WTC11 (cell line): ENCODE measurements around the gene ZNF787. TPM values are rescaled to one million over a fixed set of nuclear protein-coding genes. Genes with fewer than 3 reads are reported as not detected.

Experiments used
- ATAC-seq: fragments of 200-7000 bp; cut with Tn5 transposase; 2 replicates; pipeline ENCODE4 v1.10.0; 2021; ENCODE audit warnings: mild to moderate bottlenecking, moderate library complexity
- CTCF ChIA-PET: fragments of 300-600 bp; sonication (Branson Sonifier 250); formaldehyde crosslinking; loops from one replicate; lab custom pipeline; 2021; ENCODE audit warnings: antibody characterized with exemption; lab: Charles Lee
- POLR2A ChIA-PET: fragments of 350-600 bp; sonication (Branson Sonifier 250); formaldehyde crosslinking; loops from one replicate; lab custom pipeline; 2021; ENCODE audit warnings: antibody characterized with exemption; lab: Charles Lee
- DNase-seq: peaks from one replicate; pipeline ENCODE4 v3.0.0; 2021; ENCODE audit warnings: low spot score
- H3K27ac Mint-ChIP-seq: 2 replicates; pipeline ENCODE4 v1.8.0; 2021; ENCODE audit warnings: mixed read lengths
- H3K27me3 Mint-ChIP-seq: 2 replicates; pipeline ENCODE4 v1.8.0; 2021; ENCODE audit warnings: low read depth, mild to moderate bottlenecking, moderate library complexity, mixed read lengths
- H3K36me3 Mint-ChIP-seq: 2 replicates; pipeline ENCODE4 v1.8.0; 2021; ENCODE audit warnings: mixed read lengths
- H3K4me1 Mint-ChIP-seq: 2 replicates; pipeline ENCODE4 v1.8.0; 2022; ENCODE audit warnings: mixed read lengths
- H3K4me3 Mint-ChIP-seq: 2 replicates; pipeline ENCODE4 v1.8.0; 2021; ENCODE audit warnings: mild to moderate bottlenecking, moderate library complexity, mixed read lengths
- H3K9me3 Mint-ChIP-seq: 2 replicates; pipeline ENCODE4 v1.8.0; 2021; ENCODE audit warnings: mixed read lengths
- CBFB ChIP-seq: sonication (generic); formaldehyde crosslinking; IDR thresholded peaks from 2 replicates; pipeline ENCODE4 v1.8.1; 2022; ENCODE audit warnings: mild to moderate bottlenecking, low read depth, missing genetic modification reagents
- ELF4 ChIP-seq: sonication (generic); formaldehyde crosslinking; IDR thresholded peaks from 2 replicates; pipeline ENCODE4 v1.8.1; 2022; ENCODE audit warnings: low read depth, mild to moderate bottlenecking, moderate library complexity, missing genetic modification reagents
- JUN ChIP-seq: sonication (generic); formaldehyde crosslinking; IDR thresholded peaks from 2 replicates; pipeline ENCODE4 v1.8.0; 2023; ENCODE audit warnings: mild to moderate bottlenecking, missing genetic modification reagents
- MYBL2 ChIP-seq: sonication (generic); formaldehyde crosslinking; IDR thresholded peaks from 2 replicates; pipeline ENCODE4 v1.8.1; 2023; ENCODE audit warnings: mild to moderate bottlenecking, moderate library complexity, missing genetic modification reagents
- TEAD1 ChIP-seq: sonication (generic); formaldehyde crosslinking; IDR thresholded peaks from 2 replicates; pipeline ENCODE4 v1.8.0; 2022; ENCODE audit warnings: mild to moderate bottlenecking, missing genetic modification reagents
- TP53 ChIP-seq: sonication (generic); formaldehyde crosslinking; IDR thresholded peaks from 2 replicates; pipeline ENCODE4 v1.8.1; 2023; ENCODE audit warnings: mild to moderate bottlenecking, missing genetic modification reagents
- ZNF138 ChIP-seq: sonication (generic); formaldehyde crosslinking; conservative IDR thresholded peaks from 2 replicates; pipeline ENCODE4 v1.8.1; 2022; ENCODE audit warnings: mild to moderate bottlenecking, moderate library complexity, missing genetic modification reagents
- total RNA-seq: library from RNA; stranded (reverse); gene quantifications from 3 replicates; pipeline ENCODE4 v1.2.3, GENCODE V29; 2021
- TF ChIP-seq, protein P1 (sequence below): sonication (generic); formaldehyde crosslinking; IDR thresholded peaks from 2 replicates; pipeline ENCODE4 v1.8.1; 2023; ENCODE audit warnings: mild to moderate bottlenecking, missing genetic modification reagents
- TF ChIP-seq, protein P2 (sequence below): fragments of 250-450 bp; sonication (Bioruptor Pico); IDR thresholded peaks from 2 replicates; pipeline ENCODE4 v1.8.0; 2021; ENCODE audit warnings: mild to moderate bottlenecking
- TF ChIP-seq, protein P3 (sequence below): sonication (generic); formaldehyde crosslinking; IDR thresholded peaks from 2 replicates; pipeline ENCODE4 v1.8.0; 2023; ENCODE audit warnings: mild to moderate bottlenecking, missing genetic modification reagents
- TF ChIP-seq, protein P4 (sequence below): fragments of 200-600 bp; IDR thresholded peaks from 2 replicates; pipeline ENCODE4 v1.8.0; 2022; ENCODE audit warnings: antibody characterized with exemption
- TF ChIP-seq, protein P5 (sequence below): fragments of 250-450 bp; sonication (Bioruptor Pico); IDR thresholded peaks from 2 replicates; pipeline ENCODE4 v1.9.0; 2021; ENCODE audit warnings: mild to moderate bottlenecking
- TF ChIP-seq, protein P6 (sequence below): sonication (generic); formaldehyde crosslinking; IDR thresholded peaks from 2 replicates; pipeline ENCODE4 v1.8.1; 2022; ENCODE audit warnings: mild to moderate bottlenecking, moderate library complexity, missing genetic modification reagents
- TF ChIP-seq, protein P7 (sequence below): sonication (generic); formaldehyde crosslinking; IDR thresholded peaks from 2 replicates; pipeline ENCODE4 v1.8.1; 2022; ENCODE audit warnings: mild to moderate bottlenecking, missing genetic modification reagents, moderate library complexity, borderline replicate concordance
- TF ChIP-seq, protein P8 (sequence below): sonication (generic); formaldehyde crosslinking; IDR thresholded peaks from 2 replicates; pipeline ENCODE4 v1.8.0; 2022; ENCODE audit warnings: missing genetic modification reagents

ZNF787 gene
- total RNA-seq, 1 experiment from 2014 or later, result 62.9 TPM

DNA sequence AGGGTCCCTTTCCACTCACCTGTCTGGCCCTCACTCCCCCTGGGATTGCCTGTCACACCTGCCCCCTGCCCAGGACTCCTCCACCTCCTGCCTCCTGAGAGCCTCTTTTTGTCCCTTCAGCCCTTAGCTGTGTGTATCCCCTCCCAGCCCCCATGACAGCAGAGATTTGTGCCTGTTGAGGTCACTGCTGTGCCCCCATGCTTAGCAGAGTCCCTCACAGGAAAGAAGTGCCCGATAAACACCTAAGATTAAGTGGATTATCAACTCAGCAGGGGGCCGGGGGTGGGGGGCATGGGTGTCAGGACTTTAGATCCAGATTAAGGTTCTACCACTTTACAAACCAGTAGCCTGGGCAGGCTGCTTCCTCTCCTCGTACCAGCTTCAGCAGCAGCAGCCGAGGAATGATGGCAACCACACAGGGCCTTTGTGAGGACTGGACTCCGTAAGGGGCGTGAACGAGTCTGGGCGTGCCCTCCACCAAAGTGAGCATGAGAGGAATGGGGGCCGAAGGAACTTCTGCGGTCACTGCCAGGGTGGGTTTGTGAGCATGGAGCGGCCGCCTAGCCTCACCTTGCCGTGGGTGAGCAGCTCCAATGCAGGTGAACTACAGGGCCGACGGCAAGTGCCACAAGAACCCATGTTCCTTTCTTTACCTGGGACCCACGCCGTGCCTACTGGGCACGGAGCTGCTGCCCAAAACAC is 36.1 kb downstream of the ZNF787 start (continued):
- TF ChIP-seq, protein P1, sequence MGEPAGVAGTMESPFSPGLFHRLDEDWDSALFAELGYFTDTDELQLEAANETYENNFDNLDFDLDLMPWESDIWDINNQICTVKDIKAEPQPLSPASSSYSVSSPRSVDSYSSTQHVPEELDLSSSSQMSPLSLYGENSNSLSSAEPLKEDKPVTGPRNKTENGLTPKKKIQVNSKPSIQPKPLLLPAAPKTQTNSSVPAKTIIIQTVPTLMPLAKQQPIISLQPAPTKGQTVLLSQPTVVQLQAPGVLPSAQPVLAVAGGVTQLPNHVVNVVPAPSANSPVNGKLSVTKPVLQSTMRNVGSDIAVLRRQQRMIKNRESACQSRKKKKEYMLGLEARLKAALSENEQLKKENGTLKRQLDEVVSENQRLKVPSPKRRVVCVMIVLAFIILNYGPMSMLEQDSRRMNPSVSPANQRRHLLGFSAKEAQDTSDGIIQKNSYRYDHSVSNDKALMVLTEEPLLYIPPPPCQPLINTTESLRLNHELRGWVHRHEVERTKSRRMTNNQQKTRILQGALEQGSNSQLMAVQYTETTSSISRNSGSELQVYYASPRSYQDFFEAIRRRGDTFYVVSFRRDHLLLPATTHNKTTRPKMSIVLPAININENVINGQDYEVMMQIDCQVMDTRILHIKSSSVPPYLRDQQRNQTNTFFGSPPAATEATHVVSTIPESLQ, result no peak
- TF ChIP-seq, protein P2, sequence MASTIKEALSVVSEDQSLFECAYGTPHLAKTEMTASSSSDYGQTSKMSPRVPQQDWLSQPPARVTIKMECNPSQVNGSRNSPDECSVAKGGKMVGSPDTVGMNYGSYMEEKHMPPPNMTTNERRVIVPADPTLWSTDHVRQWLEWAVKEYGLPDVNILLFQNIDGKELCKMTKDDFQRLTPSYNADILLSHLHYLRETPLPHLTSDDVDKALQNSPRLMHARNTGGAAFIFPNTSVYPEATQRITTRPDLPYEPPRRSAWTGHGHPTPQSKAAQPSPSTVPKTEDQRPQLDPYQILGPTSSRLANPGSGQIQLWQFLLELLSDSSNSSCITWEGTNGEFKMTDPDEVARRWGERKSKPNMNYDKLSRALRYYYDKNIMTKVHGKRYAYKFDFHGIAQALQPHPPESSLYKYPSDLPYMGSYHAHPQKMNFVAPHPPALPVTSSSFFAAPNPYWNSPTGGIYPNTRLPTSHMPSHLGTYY, result no peak
- TF ChIP-seq, all 79 proteins: peak for 0

DNA sequence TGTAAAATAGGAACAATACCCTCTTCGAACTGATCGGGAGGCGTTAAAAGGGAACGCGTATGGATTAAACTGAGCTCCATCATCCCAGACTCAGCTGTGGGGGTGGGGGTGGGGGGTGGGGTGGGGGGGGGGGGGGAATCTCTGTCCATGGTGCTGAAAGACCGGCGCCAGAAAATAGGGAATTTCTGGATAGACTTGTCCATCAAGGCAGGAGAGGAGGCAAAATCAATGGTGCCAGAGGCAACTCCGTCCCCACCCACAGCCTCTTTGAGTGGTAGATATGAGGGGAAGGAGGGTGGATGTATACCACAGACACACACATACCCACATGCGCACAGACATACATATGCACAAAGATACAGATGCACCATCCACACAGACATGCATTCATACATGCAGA is 37.4 kb downstream of the ZNF787 start:
- no peak for ATAC-seq
- no peak overlapping the region for H3K4me3 Mint-ChIP-seq
- H3K27ac Mint-ChIP-seq, result peak overlapping the region; percentile 63; the same call in 1 of the 2 replicates
- no peaks in the 10 kb centered on the region for H3K9me3 Mint-ChIP-seq
- CTCF ChIA-PET, result interaction anchor here (0.6 to 1.3 kb wide), 5 partner anchors 21 to 1181 kb away, joined by 3 to 4 read pairs (median 3); no protein-coding TSS in a partner anchor
- no peaks in the 10 kb centered on the region for H3K36me3 Mint-ChIP-seq
- DNase-seq, result no peak
- H3K4me1 Mint-ChIP-seq, result peaks cover 30% of the 10 kb centered on the region
- POLR2A ChIA-PET, result interaction anchor here (0.6 kb wide), 1 partner anchor 37 kb away, joined by 3 read pairs; the partner anchor contains the start of gene ZNF787
- peaks cover 8% of the 10 kb centered on the region; the same call in 1 of the 2 replicates for H3K27me3 Mint-ChIP-seq
- TF ChIP-seq, protein P3, sequence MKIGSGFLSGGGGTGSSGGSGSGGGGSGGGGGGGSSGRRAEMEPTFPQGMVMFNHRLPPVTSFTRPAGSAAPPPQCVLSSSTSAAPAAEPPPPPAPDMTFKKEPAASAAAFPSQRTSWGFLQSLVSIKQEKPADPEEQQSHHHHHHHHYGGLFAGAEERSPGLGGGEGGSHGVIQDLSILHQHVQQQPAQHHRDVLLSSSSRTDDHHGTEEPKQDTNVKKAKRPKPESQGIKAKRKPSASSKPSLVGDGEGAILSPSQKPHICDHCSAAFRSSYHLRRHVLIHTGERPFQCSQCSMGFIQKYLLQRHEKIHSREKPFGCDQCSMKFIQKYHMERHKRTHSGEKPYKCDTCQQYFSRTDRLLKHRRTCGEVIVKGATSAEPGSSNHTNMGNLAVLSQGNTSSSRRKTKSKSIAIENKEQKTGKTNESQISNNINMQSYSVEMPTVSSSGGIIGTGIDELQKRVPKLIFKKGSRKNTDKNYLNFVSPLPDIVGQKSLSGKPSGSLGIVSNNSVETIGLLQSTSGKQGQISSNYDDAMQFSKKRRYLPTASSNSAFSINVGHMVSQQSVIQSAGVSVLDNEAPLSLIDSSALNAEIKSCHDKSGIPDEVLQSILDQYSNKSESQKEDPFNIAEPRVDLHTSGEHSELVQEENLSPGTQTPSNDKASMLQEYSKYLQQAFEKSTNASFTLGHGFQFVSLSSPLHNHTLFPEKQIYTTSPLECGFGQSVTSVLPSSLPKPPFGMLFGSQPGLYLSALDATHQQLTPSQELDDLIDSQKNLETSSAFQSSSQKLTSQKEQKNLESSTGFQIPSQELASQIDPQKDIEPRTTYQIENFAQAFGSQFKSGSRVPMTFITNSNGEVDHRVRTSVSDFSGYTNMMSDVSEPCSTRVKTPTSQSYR, result no peak
- TF ChIP-seq TP53 (no peak), MYBL2 (CRISPR knock-in tag) (no peak), ELF4 (no peak), CBFB (CRISPR knock-in tag) (no peak), TEAD1 (no peak), JUN (CRISPR knock-in tag) (no peak), ZNF138 (CRISPR knock-in tag) (no peak)
- TF ChIP-seq, protein P4, sequence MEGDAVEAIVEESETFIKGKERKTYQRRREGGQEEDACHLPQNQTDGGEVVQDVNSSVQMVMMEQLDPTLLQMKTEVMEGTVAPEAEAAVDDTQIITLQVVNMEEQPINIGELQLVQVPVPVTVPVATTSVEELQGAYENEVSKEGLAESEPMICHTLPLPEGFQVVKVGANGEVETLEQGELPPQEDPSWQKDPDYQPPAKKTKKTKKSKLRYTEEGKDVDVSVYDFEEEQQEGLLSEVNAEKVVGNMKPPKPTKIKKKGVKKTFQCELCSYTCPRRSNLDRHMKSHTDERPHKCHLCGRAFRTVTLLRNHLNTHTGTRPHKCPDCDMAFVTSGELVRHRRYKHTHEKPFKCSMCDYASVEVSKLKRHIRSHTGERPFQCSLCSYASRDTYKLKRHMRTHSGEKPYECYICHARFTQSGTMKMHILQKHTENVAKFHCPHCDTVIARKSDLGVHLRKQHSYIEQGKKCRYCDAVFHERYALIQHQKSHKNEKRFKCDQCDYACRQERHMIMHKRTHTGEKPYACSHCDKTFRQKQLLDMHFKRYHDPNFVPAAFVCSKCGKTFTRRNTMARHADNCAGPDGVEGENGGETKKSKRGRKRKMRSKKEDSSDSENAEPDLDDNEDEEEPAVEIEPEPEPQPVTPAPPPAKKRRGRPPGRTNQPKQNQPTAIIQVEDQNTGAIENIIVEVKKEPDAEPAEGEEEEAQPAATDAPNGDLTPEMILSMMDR, result no peak
- TF ChIP-seq, protein P5, sequence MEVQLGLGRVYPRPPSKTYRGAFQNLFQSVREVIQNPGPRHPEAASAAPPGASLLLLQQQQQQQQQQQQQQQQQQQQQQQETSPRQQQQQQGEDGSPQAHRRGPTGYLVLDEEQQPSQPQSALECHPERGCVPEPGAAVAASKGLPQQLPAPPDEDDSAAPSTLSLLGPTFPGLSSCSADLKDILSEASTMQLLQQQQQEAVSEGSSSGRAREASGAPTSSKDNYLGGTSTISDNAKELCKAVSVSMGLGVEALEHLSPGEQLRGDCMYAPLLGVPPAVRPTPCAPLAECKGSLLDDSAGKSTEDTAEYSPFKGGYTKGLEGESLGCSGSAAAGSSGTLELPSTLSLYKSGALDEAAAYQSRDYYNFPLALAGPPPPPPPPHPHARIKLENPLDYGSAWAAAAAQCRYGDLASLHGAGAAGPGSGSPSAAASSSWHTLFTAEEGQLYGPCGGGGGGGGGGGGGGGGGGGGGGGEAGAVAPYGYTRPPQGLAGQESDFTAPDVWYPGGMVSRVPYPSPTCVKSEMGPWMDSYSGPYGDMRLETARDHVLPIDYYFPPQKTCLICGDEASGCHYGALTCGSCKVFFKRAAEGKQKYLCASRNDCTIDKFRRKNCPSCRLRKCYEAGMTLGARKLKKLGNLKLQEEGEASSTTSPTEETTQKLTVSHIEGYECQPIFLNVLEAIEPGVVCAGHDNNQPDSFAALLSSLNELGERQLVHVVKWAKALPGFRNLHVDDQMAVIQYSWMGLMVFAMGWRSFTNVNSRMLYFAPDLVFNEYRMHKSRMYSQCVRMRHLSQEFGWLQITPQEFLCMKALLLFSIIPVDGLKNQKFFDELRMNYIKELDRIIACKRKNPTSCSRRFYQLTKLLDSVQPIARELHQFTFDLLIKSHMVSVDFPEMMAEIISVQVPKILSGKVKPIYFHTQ (CRISPR knock-in tag), result no peak
- TF ChIP-seq, protein P1, result no peak
- TF ChIP-seq, protein P6, sequence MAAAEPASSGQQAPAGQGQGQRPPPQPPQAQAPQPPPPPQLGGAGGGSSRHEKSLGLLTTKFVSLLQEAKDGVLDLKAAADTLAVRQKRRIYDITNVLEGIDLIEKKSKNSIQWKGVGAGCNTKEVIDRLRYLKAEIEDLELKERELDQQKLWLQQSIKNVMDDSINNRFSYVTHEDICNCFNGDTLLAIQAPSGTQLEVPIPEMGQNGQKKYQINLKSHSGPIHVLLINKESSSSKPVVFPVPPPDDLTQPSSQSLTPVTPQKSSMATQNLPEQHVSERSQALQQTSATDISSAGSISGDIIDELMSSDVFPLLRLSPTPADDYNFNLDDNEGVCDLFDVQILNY (CRISPR knock-in tag), result no peak
- TF ChIP-seq, protein P7, sequence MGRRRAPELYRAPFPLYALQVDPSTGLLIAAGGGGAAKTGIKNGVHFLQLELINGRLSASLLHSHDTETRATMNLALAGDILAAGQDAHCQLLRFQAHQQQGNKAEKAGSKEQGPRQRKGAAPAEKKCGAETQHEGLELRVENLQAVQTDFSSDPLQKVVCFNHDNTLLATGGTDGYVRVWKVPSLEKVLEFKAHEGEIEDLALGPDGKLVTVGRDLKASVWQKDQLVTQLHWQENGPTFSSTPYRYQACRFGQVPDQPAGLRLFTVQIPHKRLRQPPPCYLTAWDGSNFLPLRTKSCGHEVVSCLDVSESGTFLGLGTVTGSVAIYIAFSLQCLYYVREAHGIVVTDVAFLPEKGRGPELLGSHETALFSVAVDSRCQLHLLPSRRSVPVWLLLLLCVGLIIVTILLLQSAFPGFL, result no peak
- TF ChIP-seq, protein P8, sequence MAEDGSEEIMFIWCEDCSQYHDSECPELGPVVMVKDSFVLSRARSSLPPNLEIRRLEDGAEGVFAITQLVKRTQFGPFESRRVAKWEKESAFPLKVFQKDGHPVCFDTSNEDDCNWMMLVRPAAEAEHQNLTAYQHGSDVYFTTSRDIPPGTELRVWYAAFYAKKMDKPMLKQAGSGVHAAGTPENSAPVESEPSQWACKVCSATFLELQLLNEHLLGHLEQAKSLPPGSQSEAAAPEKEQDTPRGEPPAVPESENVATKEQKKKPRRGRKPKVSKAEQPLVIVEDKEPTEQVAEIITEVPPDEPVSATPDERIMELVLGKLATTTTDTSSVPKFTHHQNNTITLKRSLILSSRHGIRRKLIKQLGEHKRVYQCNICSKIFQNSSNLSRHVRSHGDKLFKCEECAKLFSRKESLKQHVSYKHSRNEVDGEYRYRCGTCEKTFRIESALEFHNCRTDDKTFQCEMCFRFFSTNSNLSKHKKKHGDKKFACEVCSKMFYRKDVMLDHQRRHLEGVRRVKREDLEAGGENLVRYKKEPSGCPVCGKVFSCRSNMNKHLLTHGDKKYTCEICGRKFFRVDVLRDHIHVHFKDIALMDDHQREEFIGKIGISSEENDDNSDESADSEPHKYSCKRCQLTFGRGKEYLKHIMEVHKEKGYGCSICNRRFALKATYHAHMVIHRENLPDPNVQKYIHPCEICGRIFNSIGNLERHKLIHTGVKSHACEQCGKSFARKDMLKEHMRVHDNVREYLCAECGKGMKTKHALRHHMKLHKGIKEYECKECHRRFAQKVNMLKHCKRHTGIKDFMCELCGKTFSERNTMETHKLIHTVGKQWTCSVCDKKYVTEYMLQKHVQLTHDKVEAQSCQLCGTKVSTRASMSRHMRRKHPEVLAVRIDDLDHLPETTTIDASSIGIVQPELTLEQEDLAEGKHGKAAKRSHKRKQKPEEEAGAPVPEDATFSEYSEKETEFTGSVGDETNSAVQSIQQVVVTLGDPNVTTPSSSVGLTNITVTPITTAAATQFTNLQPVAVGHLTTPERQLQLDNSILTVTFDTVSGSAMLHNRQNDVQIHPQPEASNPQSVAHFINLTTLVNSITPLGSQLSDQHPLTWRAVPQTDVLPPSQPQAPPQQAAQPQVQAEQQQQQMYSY (CRISPR knock-in tag), result no peak
